ENCODE measurements around the gene SEC24D. TPM values are rescaled to one million over a fixed set of nuclear protein-coding genes. Genes with fewer than 3 reads are reported as not detected.

The SEC24D gene
- total and polyA plus RNA-seq, 4 donors, result 11.4 to 77.2 (median 52.0) TPM

DNA sequence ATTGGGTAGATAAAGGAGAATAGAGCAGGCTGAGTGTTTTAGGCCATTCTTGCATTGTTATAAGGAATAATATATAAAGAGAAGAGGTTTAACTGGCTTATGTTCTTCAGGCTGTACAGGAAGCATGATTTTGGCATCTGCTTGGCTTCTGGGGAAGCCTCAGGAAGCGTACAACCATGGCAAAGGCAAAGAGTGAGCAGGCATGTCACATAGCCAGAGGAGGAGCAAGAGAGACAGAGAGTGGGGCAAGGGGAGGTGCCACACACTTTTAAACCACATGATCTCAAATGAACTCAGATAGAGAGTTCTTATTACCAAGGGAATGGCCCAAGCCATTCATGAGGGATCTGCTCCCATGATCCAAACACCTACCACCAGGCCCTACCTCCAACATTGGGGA is 155.1 kb downstream of the SEC24D start:
- 62 to 76% methylated on average over 1 of the region's 1 CpG for WGBS, 2 donors
- no peak for ATAC-seq (ENCODE audit: insufficient read depth, low FRiP score)

DNA sequence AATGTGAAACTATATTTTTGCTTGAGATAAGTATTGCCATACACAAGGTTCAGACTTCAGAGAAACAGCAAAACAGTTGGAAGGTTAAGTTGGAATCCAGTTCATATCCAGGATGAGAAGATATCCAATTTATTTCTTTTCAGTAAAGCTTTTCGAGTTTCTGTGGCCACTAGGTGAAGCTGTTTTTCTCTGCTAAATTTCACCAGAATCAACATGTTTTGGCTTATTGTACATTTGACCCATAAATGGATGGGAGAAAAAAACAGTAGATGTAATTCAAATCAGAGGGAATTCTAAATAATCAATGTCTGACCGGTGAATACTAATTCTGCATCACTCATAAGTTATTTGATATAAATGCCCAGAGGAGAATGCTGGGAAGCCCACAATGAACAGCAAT is 159.8 kb downstream of the SEC24D start:
- Histone ChIP-seq H3K27me3 (ENCODE audit: control insufficient read depth in 3 of 3, insufficient read depth in 3 of 3, low read length in 2 of 3) (no peaks in the 10 kb centered on the region), H3K4me1 (ENCODE audit: control insufficient read depth in 5 of 5, insufficient read depth in 5 of 5, low read length in 5 of 5) (no peaks in the 10 kb centered on the region), H3K36me3 (ENCODE audit: control insufficient read depth in 4 of 4, insufficient read depth in 4 of 4, low read length in 4 of 4) (no peaks in the 10 kb centered on the region), H3K9me3 (ENCODE audit: control insufficient read depth in 4 of 4, insufficient read depth in 3 of 4, low read length in 3 of 4) (no peaks in the 10 kb centered on the region), H3K9ac (ENCODE audit: insufficient read depth in 1 of 2, low read length in 2 of 2) (no peak overlapping the region), H3K27ac (ENCODE audit: low read depth in 1 of 2, low read length in 1 of 2) (no peak overlapping the region), H3K4me3 (no peak overlapping the region)
- DNase-seq, result no peak
- WGBS, 2 donors, result 78 to 88% methylated on average over 2 of the region's 2 CpGs
- no peak for ATAC-seq (ENCODE audit: insufficient read depth, low FRiP score)
- TF ChIP-seq, protein P1, sequence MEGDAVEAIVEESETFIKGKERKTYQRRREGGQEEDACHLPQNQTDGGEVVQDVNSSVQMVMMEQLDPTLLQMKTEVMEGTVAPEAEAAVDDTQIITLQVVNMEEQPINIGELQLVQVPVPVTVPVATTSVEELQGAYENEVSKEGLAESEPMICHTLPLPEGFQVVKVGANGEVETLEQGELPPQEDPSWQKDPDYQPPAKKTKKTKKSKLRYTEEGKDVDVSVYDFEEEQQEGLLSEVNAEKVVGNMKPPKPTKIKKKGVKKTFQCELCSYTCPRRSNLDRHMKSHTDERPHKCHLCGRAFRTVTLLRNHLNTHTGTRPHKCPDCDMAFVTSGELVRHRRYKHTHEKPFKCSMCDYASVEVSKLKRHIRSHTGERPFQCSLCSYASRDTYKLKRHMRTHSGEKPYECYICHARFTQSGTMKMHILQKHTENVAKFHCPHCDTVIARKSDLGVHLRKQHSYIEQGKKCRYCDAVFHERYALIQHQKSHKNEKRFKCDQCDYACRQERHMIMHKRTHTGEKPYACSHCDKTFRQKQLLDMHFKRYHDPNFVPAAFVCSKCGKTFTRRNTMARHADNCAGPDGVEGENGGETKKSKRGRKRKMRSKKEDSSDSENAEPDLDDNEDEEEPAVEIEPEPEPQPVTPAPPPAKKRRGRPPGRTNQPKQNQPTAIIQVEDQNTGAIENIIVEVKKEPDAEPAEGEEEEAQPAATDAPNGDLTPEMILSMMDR (IDR thresholded peaks at IDR 0.05; ENCODE audit: control extremely low read depth, extremely low read depth), result no peak

More for the DNA sequence above, 155.1 kb downstream of the SEC24D start:
- Histone ChIP-seq H3K27ac (ENCODE audit: low read depth in 1 of 2, low read length in 1 of 2) (no peak overlapping the region), H3K27me3 (ENCODE audit: control insufficient read depth in 3 of 3, insufficient read depth in 3 of 3, low read length in 2 of 3) (no peaks in the 10 kb centered on the region), H3K4me1 (ENCODE audit: control insufficient read depth in 5 of 5, insufficient read depth in 5 of 5, low read length in 5 of 5) (peaks cover 0 to 1% (median 0%) of the 10 kb centered on the region in 5 donors), H3K9ac (ENCODE audit: insufficient read depth in 1 of 2, low read length in 2 of 2) (no peak overlapping the region), H3K4me3 (no peak overlapping the region), H3K9me3 (ENCODE audit: control insufficient read depth in 4 of 4, insufficient read depth in 3 of 4, low read length in 3 of 4) (no peaks in the 10 kb centered on the region), H3K36me3 (ENCODE audit: control insufficient read depth in 4 of 4, insufficient read depth in 4 of 4, low read length in 4 of 4) (no peaks in the 10 kb centered on the region)
- DNase-seq, result no peak
- TF ChIP-seq, protein P1 (IDR thresholded peaks at IDR 0.05; ENCODE audit: control extremely low read depth, extremely low read depth), result no peak

Other genes starting within 250 kb of the SEC24D start
- gene METTL14, start 150.7 kb downstream of the SEC24D start, total RNA-seq, result 10 to 100 TPM; 31.5 to 39.4 TPM
- 1 to 10 TPM; 5.5 to 8.3 TPM for gene METTL14, start 150.7 kb downstream of the SEC24D start, polyA plus RNA-seq
- gene SYNPO2, start 52.7 kb upstream of the SEC24D start, total RNA-seq, result 10 to 100 TPM; 14.8 to 27.6 TPM
- 1 to 10 TPM; 3.5 to 5.3 TPM for gene SYNPO2, start 52.7 kb upstream of the SEC24D start, polyA plus RNA-seq